ENCODE data around the gene CAMKMT. TPM values are rescaled to one million over a fixed set of nuclear protein-coding genes. Genes with fewer than 3 reads are reported as not detected.

Gene CAMKMT
- total RNA-seq, 1 experiment from 2014 or later: 19.6 TPM

DNA sequence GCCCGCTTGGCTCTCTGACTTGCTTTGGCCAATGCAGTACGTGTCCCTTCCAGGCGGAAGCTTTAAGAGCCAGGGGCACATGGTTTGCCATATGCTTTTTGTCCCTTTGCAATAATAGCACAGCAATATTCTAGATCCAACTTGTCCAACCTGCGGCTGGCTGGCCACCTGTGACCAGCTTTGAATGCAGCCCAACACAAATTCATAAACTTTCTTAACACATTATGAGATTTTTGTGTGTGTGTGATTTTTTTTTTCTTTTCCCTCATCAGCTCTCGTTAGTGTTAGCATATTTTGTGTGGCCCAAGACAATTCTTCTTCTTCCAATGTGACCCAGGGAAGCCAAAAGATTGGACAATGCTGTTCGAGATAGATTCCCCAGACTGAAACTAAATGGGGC lies 460.4 kb downstream of the CAMKMT start:
- Histone ChIP-seq H3K4me3 (ENCODE audit: insufficient read depth, low read depth, low read length) (no peak overlapping the region), H3K36me3 (replicated peaks; ENCODE audit: control insufficient read depth, insufficient read depth, low read length) (no peaks in the 10 kb centered on the region), H3K27me3 (ENCODE audit: control insufficient read depth, insufficient read depth, low read length) (no peaks in the 10 kb centered on the region)
- DNase-seq: no peak

Other genes starting within 250 kb of the CAMKMT start
- 40.4 and 47.3 TPM in 2 replicates for gene PPM1B, start 193.1 kb upstream of the CAMKMT start, total RNA-seq (2014; rRNA removed; shearing (Covaris generic))
- gene SLC3A1, start 86.5 kb upstream of the CAMKMT start, total RNA-seq (2014; rRNA removed; shearing (Covaris generic)): 0.04 TPM in 1 of 2 replicates, not detected in the other
- gene PREPL, start 453 bp upstream of the CAMKMT start, total RNA-seq (2014; rRNA removed; shearing (Covaris generic)): 21.1 and 27.9 TPM in 2 replicates

Measured in H7 (cell line).